HEK293T (cell line): Measurements from ENCODE around the gene TYRO3.

Experiments
- ARNT ChIP-seq: fragments of 450-650 bp; IDR thresholded peaks from 2 replicates; pipeline ENCODE4 v1.6.1; 2017; ENCODE audit warnings: mild to moderate bottlenecking
- BHLHE40 ChIP-seq: fragments of 450-650 bp; IDR thresholded peaks from 2 replicates; pipeline ENCODE4 v1.6.1; 2016; ENCODE audit warnings: mild to moderate bottlenecking, moderate library complexity, borderline replicate concordance
- CTBP1 ChIP-seq: fragments of 450-650 bp; IDR thresholded peaks from 2 replicates; pipeline ENCODE4 v1.6.1; 2016; ENCODE audit warnings: borderline replicate concordance
- ELF4 ChIP-seq: fragments of 450-650 bp; IDR thresholded peaks from 2 replicates; pipeline ENCODE4 v1.6.1; 2017; ENCODE audit warnings: antibody characterized with exemption
- FOXA1 ChIP-seq: fragments of 450-650 bp; IDR thresholded peaks from 2 replicates; pipeline ENCODE4 v1.6.1; 2016; ENCODE audit warnings: mild to moderate bottlenecking
- FOXK2 ChIP-seq: fragments of 450-650 bp; IDR thresholded peaks from 2 replicates; pipeline ENCODE4 v1.6.1; 2016; ENCODE audit warnings: mild to moderate bottlenecking
- FOXM1 ChIP-seq: fragments of 450-650 bp; IDR thresholded peaks from 2 replicates; pipeline ENCODE4 v1.6.1; 2017; ENCODE audit warnings: mild to moderate bottlenecking, borderline replicate concordance
- HDGF ChIP-seq: fragments of 450-650 bp; IDR thresholded peaks from 2 replicates; pipeline ENCODE4 v1.6.1; 2017; ENCODE audit warnings: antibody characterized with exemption, borderline replicate concordance
- LEF1 ChIP-seq: fragments of 450-650 bp; IDR thresholded peaks from 2 replicates; pipeline ENCODE4 v1.6.1; 2017; ENCODE audit warnings: mild to moderate bottlenecking, borderline replicate concordance
- NFRKB ChIP-seq: fragments of 450-650 bp; IDR thresholded peaks from 2 replicates; pipeline ENCODE4 v1.6.1; 2016; ENCODE audit warnings: mild to moderate bottlenecking, moderate library complexity
- PKNOX1 ChIP-seq: fragments of 450-650 bp; IDR thresholded peaks from 2 replicates; pipeline ENCODE4 v1.6.1; 2016
- SP1 ChIP-seq: fragments of 450-650 bp; IDR thresholded peaks from 2 replicates; pipeline ENCODE4 v1.6.1; 2017
- SUZ12 ChIP-seq: fragments of 450-650 bp; IDR thresholded peaks from 2 replicates; pipeline ENCODE4 v1.6.1; 2016; ENCODE audit warnings: mild to moderate bottlenecking
- TARDBP ChIP-seq: fragments of 450-650 bp; IDR thresholded peaks from 2 replicates; pipeline ENCODE4 v1.6.1; 2016

GRCh38 chr15:41606997-41607396 is 48.0 kb downstream of the TYRO3 start:
- TF ChIP-seq SP1, result no peak
- no peak for TF ChIP-seq FOXM1
- TF ChIP-seq HDGF, result no peak
- TF ChIP-seq NFRKB, result no peak
- TF ChIP-seq ARNT, result no peak
- TF ChIP-seq FOXA1, result no peak
- no peak for TF ChIP-seq TARDBP
- no peak for TF ChIP-seq SUZ12
- TF ChIP-seq BHLHE40, result no peak
- TF ChIP-seq FOXK2, result no peak
- TF ChIP-seq ELF4, result no peak
- no peak for TF ChIP-seq LEF1
- no peak for TF ChIP-seq CTBP1
- TF ChIP-seq PKNOX1, result no peak
